Forelimb muscle (tissue), 1 donor: ENCODE measurements around the gene OR5T2. TPM values are rescaled to one million over a fixed set of nuclear protein-coding genes. Genes with fewer than 3 reads are reported as not detected.
"Not testable (repeated sequence)": the region's sequence is repeated elsewhere in the genome, so short reads cannot be mapped to it uniquely, and the experiment has no call there.

Experiments
- DNase-seq: peaks from one replicate; pipeline ENCODE4 v3.0.0-alpha.2; 2013; ENCODE audit warnings: low read depth
- polyA plus RNA-seq: library from polyadenylated mRNA; unstranded; fragments of 120-200 nt; gene quantifications from one replicate; pipeline ENCODE4 v1.2.1, GENCODE V29; 2013; ENCODE audit not compliant: insufficient read length

The OR5T2 gene
- not detected for polyA plus RNA-seq

DNA sequence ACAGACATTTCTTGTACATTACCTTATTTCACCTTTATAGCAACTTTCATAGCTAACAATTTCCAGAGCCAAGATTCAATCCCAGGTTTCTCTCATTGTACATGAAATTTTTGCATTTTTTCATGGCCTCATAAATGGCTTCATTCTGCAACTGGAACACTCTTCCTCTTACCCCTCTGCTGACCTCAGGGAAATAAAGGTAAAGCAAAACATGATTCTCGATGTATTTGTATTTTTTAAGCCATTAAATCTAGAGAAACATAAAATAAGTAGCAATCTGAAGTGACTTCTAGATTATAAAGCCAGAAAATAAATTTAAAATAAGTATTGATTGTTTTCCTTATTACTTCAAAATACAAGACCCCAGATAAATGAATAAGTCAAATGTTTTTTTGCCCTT lies at the start of gene OR5T2:
TSS of gene OR5T2 (minus strand) at position 101 of the 400 bp plus-strand sequence. CDS start 1,193 bp downstream, outside the sequence.
- DNase-seq, result no peak

DNA sequence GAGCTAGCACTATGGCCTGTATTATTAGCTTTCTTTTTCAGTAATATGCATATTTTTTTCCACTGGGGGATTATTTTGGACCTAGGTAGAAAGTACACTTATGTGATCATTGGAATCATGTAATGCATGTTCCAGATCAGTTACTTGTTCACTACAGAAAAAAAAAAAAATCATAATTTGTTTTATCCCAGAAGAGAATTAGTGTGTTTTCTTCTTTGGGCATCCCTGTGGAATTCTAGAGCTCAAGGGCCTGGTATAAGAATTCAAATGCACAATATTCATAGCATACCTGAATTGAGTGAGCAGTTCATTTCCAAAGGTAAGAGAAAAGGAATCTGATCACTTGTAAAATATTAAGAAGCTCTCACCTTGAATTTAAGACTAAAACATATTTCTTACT lies 39.8 kb upstream of the OR5T2 start, which contains the start of gene OR5T1:
TSS of gene OR5T1 (plus strand) at position 301 of the 400 bp plus-strand sequence. CDS start 1,485 bp downstream, outside the sequence.
- DNase-seq, result no peak

DNA sequence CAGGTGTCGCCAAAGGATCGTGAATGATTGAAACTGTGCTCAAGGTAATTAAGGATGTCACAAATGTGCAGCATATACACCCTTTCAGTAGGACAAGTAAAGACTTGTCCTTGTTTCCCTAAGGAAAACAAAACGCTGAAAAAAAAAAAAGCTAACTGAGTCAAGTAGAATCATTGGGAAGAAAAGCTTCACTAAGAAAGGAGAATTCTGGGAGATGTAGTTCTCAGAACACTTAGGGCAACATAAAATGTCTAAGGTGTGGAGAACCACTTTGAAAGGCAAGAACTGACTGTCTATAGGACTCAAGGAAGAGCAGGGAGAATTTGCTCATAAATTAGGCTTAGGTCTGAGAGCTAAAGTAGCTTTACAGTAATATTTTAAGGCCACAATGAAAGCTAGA lies 37.0 kb upstream of the OR5T2 start:
- DNase-seq, result no peak

DNA sequence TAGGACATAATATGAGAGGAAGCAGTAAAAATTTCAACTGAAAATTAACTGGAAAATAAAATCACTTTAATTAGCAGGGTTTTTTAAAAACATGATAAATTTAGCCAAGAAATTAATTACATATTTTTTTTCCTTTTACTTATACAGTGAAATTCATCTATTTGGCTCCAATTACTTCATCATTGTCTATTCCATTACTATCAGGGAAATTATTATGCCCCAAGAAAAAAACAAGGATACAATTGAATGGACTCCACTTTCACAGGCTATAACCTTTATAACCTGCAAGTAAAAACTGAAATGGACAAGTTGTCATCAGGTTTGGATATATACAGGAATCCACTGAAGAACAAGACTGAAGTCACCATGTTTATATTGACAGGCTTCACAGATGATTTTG lies 17.9 kb upstream of the OR5T2 start, which contains the start of gene OR5T3:
TSS of gene OR5T3 (plus strand) at position 301 of the 400 bp plus-strand sequence. CDS start at position 301, 0 bp downstream.
- no peak for DNase-seq

DNA sequence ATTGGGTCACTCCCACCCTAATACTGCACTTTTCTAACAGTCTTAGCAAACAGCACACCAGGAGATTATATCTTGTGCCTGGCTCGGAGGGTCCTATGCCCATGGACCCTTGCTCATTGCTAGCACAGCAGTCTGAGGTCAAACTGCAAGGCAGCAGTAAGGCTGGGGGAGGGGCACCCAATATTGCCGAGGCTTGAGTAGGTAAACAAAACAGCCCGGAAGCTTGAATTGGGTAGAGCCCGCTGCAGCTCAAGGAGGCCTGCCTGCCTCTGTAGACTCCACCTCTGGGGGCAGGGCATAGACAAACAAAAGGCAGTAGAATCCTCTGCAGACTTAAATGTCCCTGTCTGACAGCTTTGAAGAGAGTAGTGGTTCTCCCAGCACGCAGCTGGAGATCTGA lies 14.3 kb downstream of the OR5T2 start:
- not testable (repeated sequence) for DNase-seq

DNA sequence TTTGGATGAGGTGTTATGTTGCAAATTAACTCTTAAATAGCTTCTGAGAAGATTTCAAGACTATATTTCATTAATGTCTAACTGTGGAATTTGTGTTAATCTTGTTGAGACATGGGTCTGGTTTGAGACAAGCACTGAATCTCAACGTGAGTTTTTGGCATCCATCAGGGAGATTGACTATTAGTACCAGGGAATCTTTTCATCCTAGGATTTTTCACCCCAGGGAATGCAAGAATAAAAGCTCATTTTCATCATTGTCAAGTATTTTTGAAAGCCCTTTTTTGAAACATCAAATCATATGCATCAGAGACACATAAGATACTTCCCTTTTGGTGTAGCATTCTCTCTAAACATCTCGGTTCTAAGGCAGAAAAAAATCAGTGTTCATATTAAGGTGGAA lies 19.5 kb downstream of the OR5T2 start:
- DNase-seq, result no peak

DNA sequence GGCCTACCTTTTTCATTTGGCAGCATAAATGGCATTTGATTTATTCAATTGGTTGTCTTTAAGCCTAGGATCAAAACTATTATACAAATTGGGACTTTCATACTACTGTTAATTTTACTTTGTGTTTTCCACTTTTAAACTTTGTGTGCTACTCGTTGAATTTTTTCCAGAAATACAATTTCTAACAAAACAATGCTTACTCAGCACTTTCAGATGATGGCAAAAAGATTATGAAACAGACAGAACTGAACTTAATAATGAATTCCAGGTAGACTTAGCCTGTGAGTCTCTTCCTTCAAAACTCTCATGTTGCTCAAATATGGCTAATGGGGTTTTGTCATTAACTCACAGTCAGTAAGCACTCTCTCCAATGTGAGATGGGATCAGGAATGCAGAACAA lies 26.3 kb downstream of the OR5T2 start:
- DNase-seq, result no peak

DNA sequence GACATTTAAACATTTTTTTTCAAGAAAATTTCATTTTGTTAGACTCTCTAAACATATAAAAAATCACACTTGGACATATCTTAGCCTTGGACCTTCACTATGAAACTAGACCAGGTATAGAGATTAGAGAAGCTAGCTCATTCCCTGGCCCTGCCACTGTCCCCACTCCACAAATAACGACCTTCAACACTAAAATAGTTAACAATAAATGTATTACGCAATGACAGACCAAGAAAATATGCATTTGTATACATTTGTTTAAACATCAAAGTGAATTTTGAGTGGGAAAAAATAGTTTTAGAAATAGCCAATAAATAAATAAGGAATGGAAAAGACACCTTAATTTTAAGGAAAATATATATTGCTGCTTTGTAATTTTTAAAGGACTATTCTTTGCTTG lies 36.7 kb downstream of the OR5T2 start:
- no peak for DNase-seq

DNA sequence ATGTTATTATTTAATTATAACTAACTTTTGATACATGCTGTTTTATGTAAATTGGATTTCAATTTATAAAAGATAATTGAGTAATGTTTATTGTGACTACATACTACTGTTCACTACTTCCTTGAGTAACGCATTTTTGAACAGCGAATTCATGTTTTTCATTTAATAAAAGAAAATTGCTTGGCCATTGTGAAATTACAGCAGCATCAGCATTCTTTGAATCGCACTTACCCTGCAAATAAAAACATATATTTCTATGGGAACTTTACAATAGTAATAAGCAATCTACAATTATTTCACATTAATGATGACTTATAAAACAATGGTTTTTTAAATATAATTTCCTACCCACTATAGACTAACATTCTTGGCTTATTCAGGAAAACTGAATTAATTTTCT lies 37.4 kb downstream of the OR5T2 start:
- DNase-seq, result no peak

DNA sequence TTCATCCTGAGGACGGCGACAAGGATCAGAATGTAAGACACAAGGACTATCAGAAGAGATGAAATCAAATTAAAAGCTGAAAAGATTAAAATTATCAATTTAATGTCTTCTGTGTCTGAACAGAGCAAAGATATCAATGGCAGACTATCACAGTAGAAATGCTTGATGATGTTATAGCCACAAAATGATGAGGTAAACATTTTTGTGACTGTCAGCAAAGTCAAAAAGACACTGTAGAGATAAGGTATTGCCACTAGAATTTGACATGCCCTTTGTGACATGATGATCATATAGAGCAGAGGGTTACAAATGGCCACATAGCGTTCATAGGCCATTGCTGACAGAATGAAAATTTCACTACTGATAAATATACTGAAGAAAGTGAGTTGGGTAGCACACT lies 45.5 kb downstream of the OR5T2 start:
- no peak for DNase-seq

DNA sequence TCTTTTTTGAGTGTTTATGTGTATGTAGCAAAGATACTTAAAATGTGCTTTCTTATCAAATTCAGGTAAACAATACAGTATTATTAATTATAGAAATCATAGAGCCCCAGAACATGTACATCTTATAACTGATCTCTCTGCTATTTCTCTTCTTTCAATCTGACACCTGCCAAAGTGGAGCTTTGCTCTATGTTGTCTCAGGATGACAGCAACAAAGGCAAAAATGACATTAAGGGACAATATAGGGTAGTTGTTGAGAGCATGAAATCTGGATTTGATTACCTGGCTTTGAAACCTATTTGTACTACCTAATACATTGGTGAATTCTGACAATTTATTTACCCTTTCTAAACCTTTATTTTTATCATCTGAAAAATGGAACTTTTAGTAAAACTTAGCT lies 50.6 kb downstream of the OR5T2 start:
- DNase-seq, result no peak

Other genes with a start within 250 kb of the OR5T2 start
- not detected for gene OR5F1, start 239.6 kb downstream of the OR5T2 start, polyA plus RNA-seq
- gene OR5AS1, start 206.6 kb downstream of the OR5T2 start, polyA plus RNA-seq, result 0.01 TPM
- not detected for gene OR8I2, start 140.9 kb downstream of the OR5T2 start, polyA plus RNA-seq
- 0.08 TPM for gene OR8H2, start 130.6 kb downstream of the OR5T2 start, polyA plus RNA-seq
- gene OR8H3, start 111.9 kb downstream of the OR5T2 start, polyA plus RNA-seq, result not detected
- not detected for gene OR8J3, start 94.1 kb downstream of the OR5T2 start, polyA plus RNA-seq
- gene OR8K5, start 73.9 kb downstream of the OR5T2 start, polyA plus RNA-seq, result not detected
- gene OR5J2, start 57.6 kb downstream of the OR5T2 start, polyA plus RNA-seq, result not detected
- gene OR5T3, start 18.0 kb upstream of the OR5T2 start, polyA plus RNA-seq, result not detected
- not detected for gene OR5T1, start 39.9 kb upstream of the OR5T2 start, polyA plus RNA-seq
- gene OR8H1, start 58.0 kb upstream of the OR5T2 start, polyA plus RNA-seq, result not detected
- not detected for gene OR8K3, start 80.9 kb upstream of the OR5T2 start, polyA plus RNA-seq
- gene OR8K1, start 111.8 kb upstream of the OR5T2 start, polyA plus RNA-seq, result not detected
- not detected for gene OR8J1, start 120.0 kb upstream of the OR5T2 start, polyA plus RNA-seq
- gene OR8U1, start 141.4 kb upstream of the OR5T2 start, polyA plus RNA-seq, result not detected
- gene OR5AL1, start 178.4 kb upstream of the OR5T2 start, polyA plus RNA-seq, result not detected
- not detected for gene OR5M3, start 239.1 kb upstream of the OR5T2 start, polyA plus RNA-seq